Measurements from ENCODE around the gene C19orf73.

DNA sequence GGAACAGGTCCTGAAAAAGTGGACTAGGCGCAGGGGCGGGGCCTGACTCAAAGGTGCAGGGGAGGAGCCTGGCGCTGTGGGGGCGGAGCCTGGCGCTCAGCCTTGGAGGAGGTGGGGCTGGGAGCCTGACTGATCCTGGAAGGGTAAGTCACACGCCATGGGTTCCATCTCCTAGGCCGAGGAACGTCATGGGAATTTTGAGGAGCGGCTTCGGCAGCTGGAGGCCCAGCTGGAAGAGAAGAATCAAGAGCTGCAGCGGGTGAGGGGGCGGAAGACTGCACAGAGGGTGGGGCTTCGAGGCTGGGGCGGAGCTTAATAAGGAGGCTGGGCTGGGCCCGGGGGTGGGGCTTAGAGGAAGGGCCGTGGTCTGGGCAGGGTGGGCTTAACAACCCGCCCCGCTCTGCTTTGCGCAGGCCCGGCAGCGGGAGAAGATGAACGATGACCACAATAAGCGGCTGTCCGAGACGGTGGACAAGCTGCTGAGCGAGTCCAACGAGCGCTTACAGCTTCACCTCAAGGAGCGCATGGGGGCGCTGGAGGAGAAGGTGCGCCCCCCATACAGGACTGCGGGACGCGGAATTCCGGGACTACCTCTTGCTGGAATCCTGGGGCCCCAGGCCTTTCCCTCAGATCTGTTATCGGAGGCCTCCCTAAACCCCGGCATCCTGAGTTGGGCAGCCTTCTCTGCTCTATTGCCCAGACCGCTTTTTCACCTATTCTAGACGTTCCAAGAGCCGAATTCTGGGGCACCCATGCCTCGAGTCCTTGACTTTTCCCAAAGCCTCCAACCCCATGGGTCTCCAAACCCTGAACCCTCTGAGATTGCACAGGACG is 14.9 kb upstream of the C19orf73 start:
- TF ChIP-seq ZFP30 (CRISPR knock-in tag; IDR thresholded peaks at IDR 0.05) (no peak), TOX (CRISPR knock-in tag; IDR thresholded peaks at IDR 0.05; ENCODE audit: borderline replicate concordance) (no peak)
- TF ChIP-seq, protein P1, sequence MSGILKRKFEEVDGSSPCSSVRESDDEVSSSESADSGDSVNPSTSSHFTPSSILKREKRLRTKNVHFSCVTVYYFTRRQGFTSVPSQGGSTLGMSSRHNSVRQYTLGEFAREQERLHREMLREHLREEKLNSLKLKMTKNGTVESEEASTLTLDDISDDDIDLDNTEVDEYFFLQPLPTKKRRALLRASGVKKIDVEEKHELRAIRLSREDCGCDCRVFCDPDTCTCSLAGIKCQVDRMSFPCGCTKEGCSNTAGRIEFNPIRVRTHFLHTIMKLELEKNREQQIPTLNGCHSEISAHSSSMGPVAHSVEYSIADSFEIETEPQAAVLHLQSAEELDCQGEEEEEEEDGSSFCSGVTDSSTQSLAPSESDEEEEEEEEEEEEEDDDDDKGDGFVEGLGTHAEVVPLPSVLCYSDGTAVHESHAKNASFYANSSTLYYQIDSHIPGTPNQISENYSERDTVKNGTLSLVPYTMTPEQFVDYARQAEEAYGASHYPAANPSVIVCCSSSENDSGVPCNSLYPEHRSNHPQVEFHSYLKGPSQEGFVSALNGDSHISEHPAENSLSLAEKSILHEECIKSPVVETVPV (CRISPR knock-in tag; IDR thresholded peaks at IDR 0.05), result no peak
